Ectodermal cell (in vitro differentiated cells): ENCODE results near the gene KCTD16.

ENCODE experiments used
- H3K27ac ChIP-seq: 2 replicates; pipeline ENCODE4 v1.7.0; 2013; ENCODE audit warnings: mild to moderate bottlenecking, low read depth, low read length; ENCODE audit not compliant: insufficient read depth, poor library complexity, severe bottlenecking
- H3K27me3 ChIP-seq: 2 replicates; pipeline ENCODE4 v1.7.0; 2013; ENCODE audit warnings: mild to moderate bottlenecking, low read length; ENCODE audit not compliant: insufficient read depth, control insufficient read depth, poor library complexity, severe bottlenecking
- H3K36me3 ChIP-seq: one replicate; pipeline ENCODE4 v1.7.0; 2013; ENCODE audit warnings: low read length; ENCODE audit not compliant: control insufficient read depth, insufficient read depth
- H3K4me1 ChIP-seq: one replicate; pipeline ENCODE4 v1.7.0; 2013; ENCODE audit warnings: low read length; ENCODE audit not compliant: control insufficient read depth, insufficient read depth
- H3K4me3 ChIP-seq: 2 replicates; pipeline ENCODE4 v1.7.0; 2013; ENCODE audit warnings: low read depth, low read length, control low read depth; ENCODE audit not compliant: insufficient read depth
- H3K9me3 ChIP-seq: 2 replicates; pipeline ENCODE4 v1.7.0; 2013; ENCODE audit warnings: mild to moderate bottlenecking, low read length, moderate library complexity; ENCODE audit not compliant: control insufficient read depth
- WGBS, 2 experiments: methylation state at CpG; one replicate each; pipeline ENCODE4 v1.1.7; 2013; ENCODE audit warnings: missing lambda C conversion rate in 2 of 2; 5-methylcytosine and 5-hydroxymethylcytosine counted together

KCTD16 gene

DNA sequence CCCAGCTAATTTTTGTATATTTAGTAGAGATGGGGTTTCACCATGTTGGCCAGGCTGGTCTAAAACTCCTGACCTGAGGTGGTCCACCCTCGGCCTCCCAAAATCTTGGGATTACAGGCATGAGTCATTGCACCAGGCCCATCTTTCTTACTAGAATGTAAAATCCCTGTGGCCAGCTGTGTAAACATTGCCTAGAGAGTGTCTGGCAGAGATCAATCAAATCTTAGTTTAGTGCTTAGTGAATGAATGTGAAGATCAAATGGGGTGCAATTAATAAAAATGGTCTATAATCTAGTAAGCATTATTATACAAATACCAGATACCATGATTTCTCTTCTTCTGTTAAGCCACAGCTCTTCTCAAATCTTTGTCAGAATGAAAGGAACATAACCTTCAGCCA is 289.9 kb downstream of the KCTD16 start:
- Histone ChIP-seq H3K9me3 (no peaks in the 10 kb centered on the region), H3K36me3 (no peaks in the 10 kb centered on the region), H3K27ac (no peak overlapping the region), H3K27me3 (no peaks in the 10 kb centered on the region), H3K4me1 (no peaks in the 10 kb centered on the region), H3K4me3 (no peak overlapping the region)
- 58 to 64% methylated on average over 1 of the region's 1 CpG for WGBS, 2 experiments

DNA sequence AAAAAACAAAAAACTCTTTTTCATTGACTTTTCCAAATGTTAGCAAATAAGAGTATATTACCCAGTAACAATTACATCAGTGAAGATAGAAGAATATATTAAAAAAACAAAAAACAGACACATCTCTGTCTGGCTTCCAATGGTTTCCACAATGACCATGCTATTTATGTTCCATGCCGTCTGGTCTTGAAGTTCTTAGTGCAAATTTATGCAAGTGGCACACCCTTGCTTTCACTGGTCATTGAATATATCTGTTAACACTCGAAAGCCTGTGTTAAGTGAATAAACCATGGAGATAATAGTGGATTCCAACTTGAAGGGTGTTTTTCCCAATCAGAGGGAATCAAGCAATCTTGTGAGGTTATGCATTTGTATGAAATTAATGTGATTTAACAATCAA is 291.9 kb downstream of the KCTD16 start:
- no peaks in the 10 kb centered on the region for H3K27me3 ChIP-seq
- no peaks in the 10 kb centered on the region for H3K36me3 ChIP-seq
- H3K9me3 ChIP-seq, result no peaks in the 10 kb centered on the region
- no peak overlapping the region for H3K27ac ChIP-seq
- H3K4me3 ChIP-seq, result no peak overlapping the region
- H3K4me1 ChIP-seq, result peaks cover 5% of the 10 kb centered on the region
- WGBS, 2 experiments, result 94 to 97% methylated on average over 2 of the region's 2 CpGs

DNA sequence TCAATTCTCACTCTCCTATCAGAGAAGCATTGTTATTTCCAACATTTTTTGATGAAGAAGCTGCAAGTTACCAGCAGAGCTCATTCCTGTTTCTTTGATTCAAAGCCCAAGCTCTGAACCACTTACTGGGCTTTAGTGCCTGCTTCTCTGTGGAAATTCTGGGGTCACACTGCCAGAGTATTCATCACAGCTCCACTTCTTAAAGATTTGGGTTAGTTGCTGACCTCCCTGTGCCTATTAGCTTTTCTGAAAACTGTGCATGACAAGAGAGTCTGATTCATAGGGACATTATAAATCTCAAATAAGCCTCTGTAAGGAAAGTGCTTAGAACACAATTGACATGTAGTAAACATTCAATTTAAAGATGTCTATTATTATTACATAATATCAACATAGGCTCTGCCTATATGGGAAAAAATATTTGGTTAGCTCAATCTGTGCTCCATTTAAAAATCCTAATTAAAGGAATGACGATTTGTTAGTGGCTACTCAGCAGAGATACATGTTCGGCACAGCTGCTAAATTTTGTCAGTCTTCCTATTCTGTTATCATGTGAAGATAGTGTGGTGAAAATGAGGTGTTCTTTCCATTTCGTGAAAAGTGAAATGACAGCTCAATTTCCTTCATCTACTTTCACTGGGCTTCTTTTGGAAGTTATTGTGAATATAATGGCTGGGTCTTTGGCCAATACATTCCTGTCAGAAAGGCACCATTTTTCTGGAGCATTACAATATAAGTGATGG is 293.0 kb downstream of the KCTD16 start:
- no peaks in the 10 kb centered on the region for H3K36me3 ChIP-seq
- H3K27ac ChIP-seq, result no peak overlapping the region
- peaks cover 10% of the 10 kb centered on the region for H3K4me1 ChIP-seq
- H3K9me3 ChIP-seq, result no peaks in the 10 kb centered on the region
- H3K4me3 ChIP-seq, result no peak overlapping the region
- 89 to 95% methylated on average over 3 of the region's 3 CpGs for WGBS, 2 experiments
- no peaks in the 10 kb centered on the region for H3K27me3 ChIP-seq

DNA sequence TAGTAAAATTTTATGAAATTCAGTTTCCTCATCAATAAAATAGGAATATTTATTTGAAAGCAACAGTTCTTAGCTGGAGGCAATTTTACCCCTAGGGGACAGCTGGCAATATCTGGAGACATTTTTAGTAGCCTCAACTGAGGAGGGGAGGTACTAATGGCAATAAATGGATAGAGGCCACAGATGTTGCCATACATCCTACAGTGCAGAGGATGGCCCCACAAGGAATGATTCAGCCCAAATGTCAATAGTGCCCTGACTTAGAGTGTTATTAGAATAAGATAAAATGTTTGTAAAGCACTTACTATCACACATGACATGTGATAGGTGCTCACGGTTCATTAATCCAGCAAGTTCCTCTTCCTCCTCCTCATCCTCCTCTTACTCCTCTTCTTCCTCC is 293.6 kb downstream of the KCTD16 start:
- Histone ChIP-seq H3K36me3 (no peaks in the 10 kb centered on the region), H3K27me3 (no peaks in the 10 kb centered on the region), H3K4me3 (no peak overlapping the region), H3K9me3 (no peaks in the 10 kb centered on the region), H3K4me1 (peaks cover 10% of the 10 kb centered on the region), H3K27ac (no peak overlapping the region)
- 90 to 95% methylated on average over 1 of the region's 1 CpG for WGBS, 2 experiments

DNA sequence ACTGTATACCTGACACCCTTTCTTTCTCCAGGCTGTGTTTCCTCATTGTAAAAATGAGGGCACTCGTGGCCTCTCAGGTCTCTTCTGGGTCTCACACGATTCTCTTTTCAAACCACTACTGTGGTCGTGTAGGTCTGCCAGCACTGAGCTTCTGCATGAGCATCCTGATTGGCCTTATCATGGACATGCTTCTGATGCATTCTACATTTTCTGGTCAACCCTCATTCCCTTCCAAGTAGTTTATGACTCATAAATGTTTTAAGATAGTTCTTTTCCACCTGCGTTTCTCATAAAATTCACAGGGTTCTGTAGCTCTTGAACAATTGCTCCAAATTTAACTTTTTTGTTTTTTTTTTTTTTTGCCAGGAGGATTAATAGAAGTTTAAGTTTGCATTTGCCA is 294.8 kb downstream of the KCTD16 start:
- H3K27ac ChIP-seq, result no peak overlapping the region
- no peak overlapping the region for H3K4me3 ChIP-seq
- no peaks in the 10 kb centered on the region for H3K36me3 ChIP-seq
- H3K9me3 ChIP-seq, result no peaks in the 10 kb centered on the region
- H3K4me1 ChIP-seq, result peaks cover 10% of the 10 kb centered on the region
- H3K27me3 ChIP-seq, result no peaks in the 10 kb centered on the region
- 88 to 95% methylated on average over 3 to 4 of the region's 4 CpGs for WGBS, 2 experiments

DNA sequence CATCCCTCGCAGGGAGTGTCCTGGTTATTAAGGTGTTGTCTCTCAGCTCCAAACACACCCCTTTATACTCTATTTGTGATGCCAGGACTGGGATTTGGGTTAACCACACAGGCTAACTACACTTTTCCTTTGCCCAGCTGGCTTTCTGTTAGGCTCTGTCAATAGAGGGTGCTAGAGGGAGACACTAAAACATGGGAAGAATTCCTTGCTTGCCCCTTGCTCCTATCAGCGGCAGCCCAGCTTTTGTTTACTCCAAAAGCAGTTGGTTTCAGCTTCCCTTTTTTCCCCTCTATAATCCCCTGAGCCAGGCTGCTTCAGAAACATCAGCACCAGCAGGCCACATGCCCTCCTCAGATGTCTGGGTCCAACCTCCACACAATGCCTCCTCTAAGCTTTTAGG is 297.1 kb downstream of the KCTD16 start:
- Histone ChIP-seq H3K9me3 (no peaks in the 10 kb centered on the region), H3K27me3 (no peaks in the 10 kb centered on the region), H3K27ac (no peak overlapping the region), H3K4me1 (peaks cover 10% of the 10 kb centered on the region), H3K36me3 (no peaks in the 10 kb centered on the region), H3K4me3 (no peak overlapping the region)
- WGBS, 2 experiments, result 33 to 36% methylated on average over 2 of the region's 2 CpGs

DNA sequence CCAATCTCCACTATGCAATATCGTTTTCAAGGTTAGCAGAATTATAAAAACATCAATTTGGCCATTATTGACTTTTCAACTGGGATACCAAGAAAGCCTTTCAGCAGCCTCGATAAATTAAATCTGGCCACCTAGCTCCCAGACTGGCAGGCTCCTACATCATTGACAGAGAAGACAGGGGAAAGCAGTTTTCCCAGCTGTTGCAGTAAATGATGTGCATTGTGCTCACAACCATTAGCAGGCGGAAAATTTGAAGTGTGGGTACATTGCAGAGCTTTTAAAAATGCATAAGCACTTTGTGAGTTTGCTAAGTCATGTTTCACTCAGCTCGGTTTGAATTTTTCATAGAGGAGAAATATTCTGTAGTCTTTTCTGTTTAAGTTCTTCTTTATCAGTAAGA is 297.9 kb downstream of the KCTD16 start:
- no peak overlapping the region for H3K4me3 ChIP-seq
- WGBS, 2 experiments, result 92 to 93% methylated on average over 4 of the region's 4 CpGs
- H3K27ac ChIP-seq, result no peak overlapping the region
- no peaks in the 10 kb centered on the region for H3K36me3 ChIP-seq
- peaks cover 10% of the 10 kb centered on the region for H3K4me1 ChIP-seq
- no peaks in the 10 kb centered on the region for H3K9me3 ChIP-seq
- no peaks in the 10 kb centered on the region for H3K27me3 ChIP-seq

DNA sequence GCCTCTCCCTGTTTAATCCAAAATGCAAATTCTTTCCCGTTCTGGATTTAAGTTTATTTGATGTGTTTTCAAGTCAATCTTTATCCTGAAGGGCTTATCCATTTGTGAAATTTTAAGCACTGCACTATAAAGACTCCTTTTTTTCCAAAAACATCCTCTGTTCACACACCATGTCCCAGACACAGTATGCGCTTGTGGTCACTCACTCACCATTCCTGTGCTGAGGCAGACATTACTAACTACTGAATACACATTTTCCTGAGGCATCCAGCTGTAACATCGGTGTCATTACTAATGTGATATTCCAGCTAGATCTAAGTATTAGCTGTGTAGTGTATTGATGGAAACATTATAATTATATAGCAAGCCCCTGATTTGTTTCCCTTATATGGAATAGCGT is 298.4 kb downstream of the KCTD16 start:
- 91 to 93% methylated on average over 1 to 2 of the region's 4 CpGs for WGBS, 2 experiments
- Histone ChIP-seq H3K4me3 (no peak overlapping the region), H3K9me3 (no peaks in the 10 kb centered on the region), H3K4me1 (peaks cover 10% of the 10 kb centered on the region), H3K36me3 (no peaks in the 10 kb centered on the region), H3K27me3 (no peaks in the 10 kb centered on the region), H3K27ac (no peak overlapping the region)

DNA sequence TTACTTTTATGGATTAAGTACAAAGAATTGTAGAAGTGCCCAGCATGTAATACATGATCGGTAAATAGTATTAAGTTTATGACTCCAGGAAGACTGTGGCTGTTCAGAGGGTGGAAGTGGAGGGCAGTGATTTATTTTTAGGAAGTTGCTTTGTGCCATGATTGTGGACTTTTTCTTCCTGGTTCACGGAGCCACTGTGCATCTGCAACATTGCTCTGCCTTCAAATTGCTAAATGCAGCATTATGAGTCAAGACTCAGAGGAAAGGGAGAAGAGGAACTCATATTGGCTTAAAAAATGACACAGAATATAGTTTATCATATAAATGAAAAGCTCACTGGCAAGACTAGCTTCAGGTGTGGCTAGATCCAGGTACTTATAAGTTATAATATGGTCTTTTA is 301.5 kb downstream of the KCTD16 start:
- Histone ChIP-seq H3K4me1 (peaks cover 8% of the 10 kb centered on the region), H3K9me3 (no peaks in the 10 kb centered on the region), H3K36me3 (no peaks in the 10 kb centered on the region), H3K27me3 (no peaks in the 10 kb centered on the region), H3K4me3 (no peak overlapping the region), H3K27ac (no peak overlapping the region)
- 98 to 100% methylated on average over 2 of the region's 2 CpGs for WGBS, 2 experiments

DNA sequence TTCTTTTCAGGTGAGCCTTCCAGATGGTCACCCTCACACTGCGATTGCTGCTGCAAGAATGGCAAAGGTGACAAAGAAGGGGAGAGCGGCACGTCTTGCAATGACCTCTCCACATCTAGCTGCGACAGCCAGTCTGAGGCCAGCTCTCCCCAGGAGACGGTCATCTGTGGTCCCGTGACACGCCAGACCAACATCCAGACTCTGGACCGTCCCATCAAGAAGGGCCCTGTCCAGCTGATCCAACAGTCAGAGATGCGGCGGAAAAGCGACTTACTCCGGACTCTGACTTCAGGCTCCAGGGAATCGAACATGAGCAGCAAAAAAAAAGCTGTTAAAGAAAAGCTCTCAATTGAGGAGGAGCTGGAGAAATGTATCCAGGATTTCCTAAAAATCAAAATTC is 303.0 kb downstream of the KCTD16 start:
- H3K27me3 ChIP-seq, result no peaks in the 10 kb centered on the region
- no peak overlapping the region for H3K4me3 ChIP-seq
- no peaks in the 10 kb centered on the region for H3K4me1 ChIP-seq
- no peak overlapping the region for H3K27ac ChIP-seq
- no peaks in the 10 kb centered on the region for H3K9me3 ChIP-seq
- H3K36me3 ChIP-seq, result no peaks in the 10 kb centered on the region
- WGBS, 2 experiments, result 94 to 95% methylated on average over 13 of the region's 13 CpGs

DNA sequence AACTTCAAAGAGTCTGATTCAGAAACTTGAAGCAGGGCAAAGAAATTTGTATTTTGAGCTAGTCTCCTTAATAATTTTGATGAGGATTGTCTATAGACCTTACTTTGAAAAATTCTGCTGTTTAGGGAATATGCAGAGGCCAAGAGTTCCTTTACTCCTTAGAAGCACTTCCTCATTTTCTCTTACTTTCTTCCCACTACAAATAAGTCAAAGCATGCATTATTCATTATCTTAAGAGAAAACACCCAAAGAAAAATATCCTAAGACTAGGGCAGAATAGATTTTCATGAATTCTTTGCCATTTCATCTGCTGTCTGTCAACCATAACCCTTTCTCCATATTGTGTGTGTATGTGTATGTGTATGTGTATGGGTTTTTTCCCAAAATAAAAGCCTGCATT is 307.9 kb downstream of the KCTD16 start:
- Histone ChIP-seq H3K27me3 (no peaks in the 10 kb centered on the region), H3K4me3 (no peak overlapping the region), H3K36me3 (no peaks in the 10 kb centered on the region), H3K9me3 (no peaks in the 10 kb centered on the region), H3K27ac (no peak overlapping the region), H3K4me1 (no peaks in the 10 kb centered on the region)
